Ovary (tissue), 3 donors: Measurements from ENCODE around the gene PASK.

ENCODE experiments used
- CTCF ChIP-seq, 3 donors: fragments of 450-650 bp in 2 of 3; fragments of 200-600 bp in 1 of 3; IDR thresholded peaks; one replicate each; pipeline versions ENCODE4 v1.5.1 to v1.8.0; 2016 to 2022; ENCODE audit warnings: antibody characterized with exemption in 3 of 3, mild to moderate bottlenecking in 1 of 3
- EP300 ChIP-seq: sonication (generic); formaldehyde crosslinking; IDR thresholded peaks from one replicate; pipeline ENCODE4 v1.6.1; 2017; ENCODE audit warnings: antibody characterized with exemption
- POLR2A ChIP-seq: fragments of 450-650 bp; IDR thresholded peaks from one replicate; pipeline ENCODE4 v1.6.1; 2017; ENCODE audit warnings: antibody characterized with exemption, mild to moderate bottlenecking, moderate library complexity
- donor health status: DM: no; HTN: no; CAD: no.

GRCh38 chr2:241112592-241112991, 36.7 kb downstream of the PASK start:
- TF ChIP-seq CTCF (IDR thresholded peaks at IDR 0.05) = no peak
- no peak for TF ChIP-seq EP300
- TF ChIP-seq POLR2A = no peak
